ENCODE data around the gene GLIPR1L2.
"Not testable (repeated sequence)": the region's sequence is repeated elsewhere in the genome, so short reads cannot be mapped to it uniquely, and the experiment has no call there.

Gene GLIPR1L2

GRCh38 chr12:75452675-75453330 is 61.9 kb downstream of the GLIPR1L2 start:
- Histone ChIP-seq H3K9ac (ENCODE audit: low read length) (no peak overlapping the region), H3K9me3 (ENCODE audit: low read length) (no peaks in the 10 kb centered on the region), H3K27me3 (ENCODE audit: control insufficient read depth in 1 of 2, insufficient read depth in 2 of 2, low read length in 2 of 2) (no peaks in the 10 kb centered on the region), H3K4me1 (ENCODE audit: insufficient read depth, low read length) (no peaks in the 10 kb centered on the region), H3K27ac (ENCODE audit: low read depth, low read length) (no peak overlapping the region), H3K4me3 (ENCODE audit: low read depth in 1 of 2, low read length in 2 of 2) (no peak overlapping the region), H3K36me3 (ENCODE audit: insufficient read depth, low read length) (no peaks in the 10 kb centered on the region)

GRCh38 chr12:75455839-75456238 is 65.0 kb downstream of the GLIPR1L2 start:
- H3K9ac ChIP-seq (ENCODE audit: low read length): no peak overlapping the region
- H3K27me3 ChIP-seq (ENCODE audit: control insufficient read depth in 1 of 2, insufficient read depth in 2 of 2, low read length in 2 of 2): no peaks in the 10 kb centered on the region
- H3K4me1 ChIP-seq (ENCODE audit: insufficient read depth, low read length): no peaks in the 10 kb centered on the region
- no peak overlapping the region for H3K4me3 ChIP-seq (ENCODE audit: low read depth in 1 of 2, low read length in 2 of 2)
- H3K27ac ChIP-seq (ENCODE audit: low read depth, low read length): no peak overlapping the region
- no peaks in the 10 kb centered on the region for H3K9me3 ChIP-seq (ENCODE audit: low read length)
- H3K36me3 ChIP-seq (ENCODE audit: insufficient read depth, low read length): no peaks in the 10 kb centered on the region

GRCh38 chr12:75457191-75457590 is 66.3 kb downstream of the GLIPR1L2 start:
- H3K4me1 ChIP-seq (ENCODE audit: insufficient read depth, low read length): no peaks in the 10 kb centered on the region
- H3K9me3 ChIP-seq (ENCODE audit: low read length): no peaks in the 10 kb centered on the region
- no peak overlapping the region for H3K9ac ChIP-seq (ENCODE audit: low read length)
- H3K27ac ChIP-seq (ENCODE audit: low read depth, low read length): no peak overlapping the region
- H3K4me3 ChIP-seq (ENCODE audit: low read depth in 1 of 2, low read length in 2 of 2): no peak overlapping the region
- H3K27me3 ChIP-seq (ENCODE audit: control insufficient read depth in 1 of 2, insufficient read depth in 2 of 2, low read length in 2 of 2): no peaks in the 10 kb centered on the region
- no peaks in the 10 kb centered on the region for H3K36me3 ChIP-seq (ENCODE audit: insufficient read depth, low read length)

GRCh38 chr12:75457866-75458265 is 67.0 kb downstream of the GLIPR1L2 start:
- H3K9ac ChIP-seq (ENCODE audit: low read length); H3K9me3 ChIP-seq (ENCODE audit: low read length); H3K4me3 ChIP-seq (ENCODE audit: low read depth in 1 of 2, low read length in 2 of 2); H3K36me3 ChIP-seq (ENCODE audit: insufficient read depth, low read length); H3K27ac ChIP-seq (ENCODE audit: low read depth, low read length); H3K4me1 ChIP-seq (ENCODE audit: insufficient read depth, low read length); H3K27me3 ChIP-seq (ENCODE audit: control insufficient read depth in 1 of 2, insufficient read depth in 2 of 2, low read length in 2 of 2): not testable (repeated sequence)

GRCh38 chr12:75459755-75460154 is 68.9 kb downstream of the GLIPR1L2 start:
- H3K9ac ChIP-seq (ENCODE audit: low read length): no peak overlapping the region
- no peak overlapping the region for H3K27ac ChIP-seq (ENCODE audit: low read depth, low read length)
- H3K36me3 ChIP-seq (ENCODE audit: insufficient read depth, low read length): no peaks in the 10 kb centered on the region

GRCh38 chr12:75460204-75460603 is 69.3 kb downstream of the GLIPR1L2 start:
- Histone ChIP-seq H3K9ac (ENCODE audit: low read length) (no peak overlapping the region), H3K27me3 (ENCODE audit: control insufficient read depth in 1 of 2, insufficient read depth in 2 of 2, low read length in 2 of 2) (no peaks in the 10 kb centered on the region), H3K9me3 (ENCODE audit: low read length) (no peaks in the 10 kb centered on the region), H3K4me3 (ENCODE audit: low read depth in 1 of 2, low read length in 2 of 2) (no peak overlapping the region), H3K27ac (ENCODE audit: low read depth, low read length) (no peak overlapping the region), H3K36me3 (ENCODE audit: insufficient read depth, low read length) (no peaks in the 10 kb centered on the region), H3K4me1 (ENCODE audit: insufficient read depth, low read length) (no peaks in the 10 kb centered on the region)

More at GRCh38 chr12:75459755-75460154, 68.9 kb downstream of the GLIPR1L2 start:
- H3K9me3 ChIP-seq (ENCODE audit: low read length): no peaks in the 10 kb centered on the region
- H3K4me3 ChIP-seq (ENCODE audit: low read depth in 1 of 2, low read length in 2 of 2): no peak overlapping the region
- no peaks in the 10 kb centered on the region for H3K4me1 ChIP-seq (ENCODE audit: insufficient read depth, low read length)
- no peaks in the 10 kb centered on the region for H3K27me3 ChIP-seq (ENCODE audit: control insufficient read depth in 1 of 2, insufficient read depth in 2 of 2, low read length in 2 of 2)

- Histone ChIP-seq H3K27me3 (ENCODE audit: control insufficient read depth in 1 of 2, insufficient read depth in 2 of 2, low read length in 2 of 2) (no peaks in the 10 kb centered on the region), H3K9ac (ENCODE audit: low read length) (no peak overlapping the region)
These were observed 81.3 kb downstream of the GLIPR1L2 start for GRCh38 chr12:75471902-75472890.

GRCh38 chr12:75474116-75474515 is 83.2 kb downstream of the GLIPR1L2 start:
- no peaks in the 10 kb centered on the region for H3K4me1 ChIP-seq (ENCODE audit: insufficient read depth, low read length)
- no peak overlapping the region for H3K9ac ChIP-seq (ENCODE audit: low read length)
- H3K27ac ChIP-seq (ENCODE audit: low read depth, low read length): no peak overlapping the region
- H3K36me3 ChIP-seq (ENCODE audit: insufficient read depth, low read length): no peaks in the 10 kb centered on the region
- no peak overlapping the region for H3K4me3 ChIP-seq (ENCODE audit: low read depth in 1 of 2, low read length in 2 of 2)
- no peaks in the 10 kb centered on the region for H3K27me3 ChIP-seq (ENCODE audit: control insufficient read depth in 1 of 2, insufficient read depth in 2 of 2, low read length in 2 of 2)
- H3K9me3 ChIP-seq (ENCODE audit: low read length): no peaks in the 10 kb centered on the region

More at GRCh38 chr12:75471902-75472890, 81.3 kb downstream of the GLIPR1L2 start:
- H3K4me3 ChIP-seq (ENCODE audit: low read depth in 1 of 2, low read length in 2 of 2): no peak overlapping the region
- no peaks in the 10 kb centered on the region for H3K36me3 ChIP-seq (ENCODE audit: insufficient read depth, low read length)
- H3K27ac ChIP-seq (ENCODE audit: low read depth, low read length): no peak overlapping the region
- H3K4me1 ChIP-seq (ENCODE audit: insufficient read depth, low read length): no peaks in the 10 kb centered on the region
- H3K9me3 ChIP-seq (ENCODE audit: low read length): no peaks in the 10 kb centered on the region

GRCh38 chr12:75476071-75476470 is 85.2 kb downstream of the GLIPR1L2 start:
- H3K9me3 ChIP-seq (ENCODE audit: low read length): no peaks in the 10 kb centered on the region
- H3K27me3 ChIP-seq (ENCODE audit: control insufficient read depth in 1 of 2, insufficient read depth in 2 of 2, low read length in 2 of 2): no peaks in the 10 kb centered on the region
- peaks cover 5% of the 10 kb centered on the region for H3K4me1 ChIP-seq (ENCODE audit: insufficient read depth, low read length)
- H3K9ac ChIP-seq (ENCODE audit: low read length): no peak overlapping the region
- no peaks in the 10 kb centered on the region for H3K36me3 ChIP-seq (ENCODE audit: insufficient read depth, low read length)
- H3K27ac ChIP-seq (ENCODE audit: low read depth, low read length): no peak overlapping the region
- no peak overlapping the region for H3K4me3 ChIP-seq (ENCODE audit: low read depth in 1 of 2, low read length in 2 of 2)

GRCh38 chr12:75477137-75477536 is 86.2 kb downstream of the GLIPR1L2 start:
- Histone ChIP-seq H3K36me3 (ENCODE audit: insufficient read depth, low read length) (no peaks in the 10 kb centered on the region), H3K9me3 (ENCODE audit: low read length) (no peaks in the 10 kb centered on the region), H3K4me1 (ENCODE audit: insufficient read depth, low read length) (peaks cover 13% of the 10 kb centered on the region), H3K27ac (ENCODE audit: low read depth, low read length) (no peak overlapping the region), H3K27me3 (ENCODE audit: control insufficient read depth in 1 of 2, insufficient read depth in 2 of 2, low read length in 2 of 2) (no peaks in the 10 kb centered on the region), H3K4me3 (ENCODE audit: low read depth in 1 of 2, low read length in 2 of 2) (no peak overlapping the region), H3K9ac (ENCODE audit: low read length) (no peak overlapping the region)

GRCh38 chr12:75478116-75478794 is 87.4 kb downstream of the GLIPR1L2 start:
- H3K27ac ChIP-seq (ENCODE audit: low read depth, low read length): no peak overlapping the region
- H3K4me3 ChIP-seq (ENCODE audit: low read depth in 1 of 2, low read length in 2 of 2): no peak overlapping the region
- no peak overlapping the region for H3K9ac ChIP-seq (ENCODE audit: low read length)
- peaks cover 23% of the 10 kb centered on the region for H3K4me1 ChIP-seq (ENCODE audit: insufficient read depth, low read length)
- no peaks in the 10 kb centered on the region for H3K27me3 ChIP-seq (ENCODE audit: control insufficient read depth in 1 of 2, insufficient read depth in 2 of 2, low read length in 2 of 2)
- H3K9me3 ChIP-seq (ENCODE audit: low read length): no peaks in the 10 kb centered on the region
- no peaks in the 10 kb centered on the region for H3K36me3 ChIP-seq (ENCODE audit: insufficient read depth, low read length)

Measured in muscle layer of colon (tissue), 2 donors.